OCI-LY7 (cell line): Measurements from ENCODE around the gene HYI. TPM values are rescaled to one million over a fixed set of nuclear protein-coding genes. Genes with fewer than 3 reads are reported as not detected.

ENCODE experiments used
- BruUV-seq: library from RNA; stranded (reverse); fragments of 400-500 nt; replicated peaks from 2 replicates; lab custom pipeline; 2021; lab: Mats Ljungman, UMichigan
- CTCF ChIA-PET: fragments of 300-600 bp; sonication (Branson Sonifier 250); formaldehyde crosslinking; loops from one replicate; lab custom pipeline; 2022; ENCODE audit warnings: antibody characterized with exemption; ENCODE audit not compliant: unreplicated experiment; lab: Charles Lee
- POLR2A ChIA-PET: fragments of 300-600 bp; sonication (Branson Sonifier 250); formaldehyde crosslinking; loops from one replicate; lab custom pipeline; 2022; ENCODE audit warnings: antibody characterized with exemption; lab: Charles Lee
- DNase-seq: peaks from one replicate; pipeline ENCODE4 v3.0.0-alpha.2; 2015; ENCODE audit warnings: low spot score
- H2AFZ ChIP-seq: fragments of 200-600 bp; sonication (generic), shearing (Covaris generic); 2 replicates; pipeline ENCODE4 v1.6.1; 2014; ENCODE audit warnings: mild to moderate bottlenecking, antibody characterized with exemption, low read length, moderate library complexity
- H3K27ac ChIP-seq: fragments of 200-600 bp; sonication (generic); 2 replicates; pipeline ENCODE4 v1.5.1; 2014; ENCODE audit warnings: mixed run types, low read depth, mild to moderate bottlenecking, moderate library complexity, low read length, inconsistent platforms; ENCODE audit not compliant: poor library complexity, severe bottlenecking
- H3K36me3 ChIP-seq: fragments of 200-600 bp; sonication (generic); 2 replicates; pipeline ENCODE4 v1.6.1; 2014; ENCODE audit warnings: mild to moderate bottlenecking, antibody characterized with exemption, low read length, moderate library complexity, mixed read lengths; ENCODE audit not compliant: insufficient read depth
- H3K4me1 ChIP-seq: fragments of 200-600 bp; sonication (generic); 2 replicates; pipeline ENCODE4 v1.5.1; 2014; ENCODE audit warnings: mild to moderate bottlenecking, low read length; ENCODE audit not compliant: insufficient read depth, poor library complexity, severe bottlenecking
- H3K4me2 ChIP-seq: fragments of 200-600 bp; sonication (generic); 2 replicates; pipeline ENCODE4 v1.6.1; 2014; ENCODE audit warnings: mild to moderate bottlenecking, low read length
- H3K4me3 ChIP-seq: fragments of 200-600 bp; sonication (generic); 2 replicates; pipeline ENCODE4 v1.5.1; 2014; ENCODE audit warnings: mild to moderate bottlenecking, low read depth, low read length; ENCODE audit not compliant: poor library complexity, severe bottlenecking
- H3K79me2 ChIP-seq: fragments of 200-600 bp; sonication (generic); 2 replicates; pipeline ENCODE4 v1.6.1; 2016; ENCODE audit warnings: low read depth, mild to moderate bottlenecking, low read length, moderate library complexity, mixed read lengths; ENCODE audit not compliant: insufficient read depth
- H3K9me2 ChIP-seq: fragments of 200-600 bp; sonication (generic); 2 replicates; pipeline ENCODE4 v1.6.1; 2016; ENCODE audit warnings: mild to moderate bottlenecking, low read length, mixed read lengths; ENCODE audit not compliant: insufficient read depth
- H3K9me3 ChIP-seq: fragments of 200-600 bp; sonication (generic); 2 replicates; pipeline ENCODE4 v1.6.1; 2014; ENCODE audit warnings: mild to moderate bottlenecking, mixed run types, low read length, mixed read lengths
- H4K20me1 ChIP-seq: fragments of 200-600 bp; sonication (generic); 2 replicates; pipeline ENCODE4 v1.6.1; 2014; ENCODE audit warnings: mild to moderate bottlenecking, antibody characterized with exemption, low read length, moderate library complexity, mixed read lengths; ENCODE audit not compliant: insufficient read depth
- CTCF ChIP-seq: fragments of 200-600 bp; sonication (generic); conservative IDR thresholded peaks from 2 replicates; pipeline ENCODE4 v1.5.1; 2014; ENCODE audit warnings: mild to moderate bottlenecking, antibody characterized with exemption, low read length, moderate library complexity, mixed read lengths
- EZH2phosphoT487 ChIP-seq: fragments of 200-600 bp; sonication (generic); IDR thresholded peaks from 2 replicates; pipeline ENCODE4 v1.6.1; 2018; ENCODE audit warnings: low read depth, borderline replicate concordance, mild to moderate bottlenecking, mixed run types, antibody characterized with exemption, low read length, moderate library complexity, mixed read lengths
- intact Hi-C: fragments of 100-400 bp; cut with micrococcal nuclease; formaldehyde crosslinking; loops from one replicate; pipeline ENCODE4 v1.10.0; 2022; ENCODE audit not compliant: unreplicated experiment
- total RNA-seq, 2 experiments: library from RNA; depleted of rRNA in 1 of 2; stranded (reverse); fragments of >200 nt in 1 of 2; shearing (Covaris generic) in 1 of 2; gene quantifications; 2 replicates each; pipeline ENCODE4 v1.2.3, GENCODE V29; 2014 to 2022

Gene HYI
- total RNA-seq, 2 experiments from 2014 or later = not detected

- ChIA-PET POLR2A (no interaction called here), CTCF (no interaction called here)
- Histone ChIP-seq H4K20me1 (no peaks in the 10 kb centered on the region), H2AFZ (no peak overlapping the region), H3K4me1 (no peaks in the 10 kb centered on the region), H3K79me2 (no peaks in the 10 kb centered on the region), H3K4me3 (no peak overlapping the region), H3K27ac (no peak overlapping the region), H3K4me2 (no peak overlapping the region), H3K9me2 (no peaks in the 10 kb centered on the region), H3K36me3 (no peaks in the 10 kb centered on the region), H3K9me3 (no peaks in the 10 kb centered on the region)
- BruUV-seq = no TSS peak
- TF ChIP-seq EZH2phosphoT487 = no peak
- TF ChIP-seq CTCF = no peak
- DNase-seq = no peak
- intact Hi-C loops = no loop called here
Measured at GRCh38 chr1:43495204-43495603, 41.5 kb upstream of the HYI start.

GRCh38 chr1:43493661-43494450 lies 40.1 kb upstream of the HYI start:
- H3K27ac ChIP-seq = no peak overlapping the region
- no peaks in the 10 kb centered on the region for H4K20me1 ChIP-seq
- no peak overlapping the region for H3K4me3 ChIP-seq
- H3K9me3 ChIP-seq = no peaks in the 10 kb centered on the region
- POLR2A ChIA-PET = no interaction called here
- H3K4me1 ChIP-seq = no peaks in the 10 kb centered on the region
- CTCF ChIA-PET = no interaction called here
- H3K4me2 ChIP-seq = no peak overlapping the region
- H3K9me2 ChIP-seq = no peaks in the 10 kb centered on the region
- no peak overlapping the region for H2AFZ ChIP-seq
- TF ChIP-seq CTCF = no peak
- TF ChIP-seq EZH2phosphoT487 = no peak
- H3K79me2 ChIP-seq = no peaks in the 10 kb centered on the region
- no peak for DNase-seq
- intact Hi-C loops = no loop called here
- no peaks in the 10 kb centered on the region for H3K36me3 ChIP-seq
- BruUV-seq = no TSS peak

- Histone ChIP-seq H4K20me1 (no peaks in the 10 kb centered on the region), H3K27ac (no peak overlapping the region), H3K4me1 (no peaks in the 10 kb centered on the region), H3K36me3 (no peaks in the 10 kb centered on the region), H3K4me2 (no peak overlapping the region), H3K9me2 (no peaks in the 10 kb centered on the region), H3K79me2 (no peaks in the 10 kb centered on the region), H2AFZ (no peak overlapping the region), H3K9me3 (peaks cover 6% of the 10 kb centered on the region), H3K4me3 (no peak overlapping the region)
- CTCF ChIA-PET = no interaction called here
- intact Hi-C loops = no loop called here
- POLR2A ChIA-PET = no interaction called here
- no peak for DNase-seq
- no TSS peak for BruUV-seq
- TF ChIP-seq EZH2phosphoT487 (no peak), CTCF (no peak)
Measured at GRCh38 chr1:43492826-43493225, 39.1 kb upstream of the HYI start.
